GM19099 (cell line): ENCODE data around the gene IL13.

ENCODE experiments used
- POLR2A ChIP-seq: IDR thresholded peaks from 3 replicates; pipeline ENCODE4 v1.6.1; 2011; ENCODE audit warnings: low read depth; ENCODE audit not compliant: insufficient read length; ENCODE audit errors: extremely low read depth

Gene IL13

GRCh38 chr5:132690156-132690555 lies 32.2 kb downstream of the IL13 start:
- no peak for TF ChIP-seq POLR2A

- TF ChIP-seq POLR2A: no peak
Measured at GRCh38 chr5:132692632-132692967, 34.6 kb downstream of the IL13 start.

GRCh38 chr5:132695956-132696355 lies 38.0 kb downstream of the IL13 start:
- TF ChIP-seq POLR2A: no peak

- no peak for TF ChIP-seq POLR2A
Measured at GRCh38 chr5:132704875-132705274, 46.9 kb downstream of the IL13 start.

GRCh38 chr5:132708645-132709044 lies 50.7 kb downstream of the IL13 start:
- TF ChIP-seq POLR2A: no peak
